Lower leg skin (tissue), 4 donors: ENCODE data around the gene PACS1. TPM values are rescaled to one million over a fixed set of nuclear protein-coding genes. Genes with fewer than 3 reads are reported as not detected.

Source experiments
- DNase-seq, 2 donors: peaks; one replicate each; pipeline ENCODE4 v3.0.0-alpha.2; 2019; ENCODE audit warnings: low spot score in 2 of 2
- H3K4me3 ChIP-seq: fragments of 200-600 bp; sonication (generic); 2 replicates; pipeline ENCODE4 v1.5.1; 2017; ENCODE audit warnings: mild to moderate bottlenecking, low read depth; ENCODE audit not compliant: poor library complexity, severe bottlenecking
- CTCF ChIP-seq, 3 donors: fragments of 450-650 bp; IDR thresholded peaks; one replicate each; pipeline ENCODE4 v1.5.1; 2016; ENCODE audit warnings: antibody characterized with exemption in 3 of 3, mild to moderate bottlenecking in 3 of 3, moderate library complexity in 2 of 3
- POLR2A ChIP-seq, 2 donors: fragments of 450-650 bp; IDR thresholded peaks; one replicate each; pipeline ENCODE4 v1.6.1; 2016 to 2017; ENCODE audit warnings: antibody characterized with exemption in 2 of 2, mild to moderate bottlenecking in 1 of 2, moderate library complexity in 1 of 2
- WGBS, 2 donors: methylation state at CpG; one replicate each; pipeline ENCODE4 v1.1.5; 2018; 5-methylcytosine and 5-hydroxymethylcytosine counted together
- intact Hi-C: fragments of 100-400 bp; cut with DNase I; formaldehyde crosslinking; loops from one replicate; pipeline ENCODE4 v1.15.0; 2023; ENCODE audit warnings: low total_unique reads
- total RNA-seq, 4 donors: library from RNA; depleted of rRNA; stranded (reverse); fragments of >200 nt; gene quantifications; one replicate each; pipeline ENCODE4 v1.1.0, GENCODE V29; 2016

The PACS1 gene
- total RNA-seq, 4 donors from 2014 or later, result 26.7 to 41.1 (median 32.4) TPM

GRCh38 chr11:66143264-66143566 is 73.1 kb downstream of the PACS1 start:
- no peak for TF ChIP-seq CTCF (IDR thresholded peaks at IDR 0.05)
- no peak for TF ChIP-seq POLR2A (IDR thresholded peaks at IDR 0.05)
- H3K4me3 ChIP-seq, result no peak overlapping the region
- 96 to 100% methylated on average over 3 of the region's 3 CpGs for WGBS, 2 donors
- intact Hi-C loops, result no loop called here
- DNase-seq, result no peak

GRCh38 chr11:66143996-66144678 is 74.1 kb downstream of the PACS1 start:
- intact Hi-C loops, result no loop called here
- TF ChIP-seq POLR2A (IDR thresholded peaks at IDR 0.05) (no peak), CTCF (IDR thresholded peaks at IDR 0.05) (no peak)
- H3K4me3 ChIP-seq, result no peak overlapping the region
- 94 to 100% methylated on average over 5 of the region's 5 CpGs for whole genome bisulfite sequencing, 2 donors
- no peak for DNase-seq

GRCh38 chr11:66146074-66146473 is 76.0 kb downstream of the PACS1 start:
- no peak overlapping the region for H3K4me3 ChIP-seq
- DNase-seq, result no peak
- no peak for TF ChIP-seq CTCF (IDR thresholded peaks at IDR 0.05)
- no peak for TF ChIP-seq POLR2A (IDR thresholded peaks at IDR 0.05)
- intact Hi-C loops, result no loop called here

GRCh38 chr11:66146940-66147339 is 76.9 kb downstream of the PACS1 start:
- no peak for DNase-seq
- H3K4me3 ChIP-seq, result no peak overlapping the region
- 96 to 98% methylated on average over 5 of the region's 5 CpGs for WGBS, 2 donors
- intact Hi-C loops, result no loop called here
- TF ChIP-seq POLR2A (IDR thresholded peaks at IDR 0.05) (no peak), CTCF (IDR thresholded peaks at IDR 0.05) (no peak)

GRCh38 chr11:66150140-66150539 is 80.1 kb downstream of the PACS1 start:
- WGBS, 2 donors, result 57% methylated on average over 2 of the region's 2 CpGs
- intact Hi-C loops, result no loop called here
- H3K4me3 ChIP-seq, result no peak overlapping the region
- no peak for TF ChIP-seq POLR2A (IDR thresholded peaks at IDR 0.05)
- TF ChIP-seq CTCF (IDR thresholded peaks at IDR 0.05), result no peak
- no peak for DNase-seq

GRCh38 chr11:66150725-66151124 is 80.7 kb downstream of the PACS1 start:
- intact Hi-C loops, result no loop called here
- TF ChIP-seq CTCF (IDR thresholded peaks at IDR 0.05) (no peak), POLR2A (IDR thresholded peaks at IDR 0.05) (no peak)
- no peak overlapping the region for H3K4me3 ChIP-seq
- no peak for DNase-seq
